Esophagus squamous epithelium (tissue), 5 donors: ENCODE results near the gene HS1BP3. TPM values are rescaled to one million over a fixed set of nuclear protein-coding genes. Genes with fewer than 3 reads are reported as not detected.

ENCODE experiments used
- DNase-seq: peaks from one replicate; lab custom pipeline; 2025; lab: John Stamatoyannopoulos, UW
- H3K27ac ChIP-seq, 4 donors: fragments of 200-600 bp; sonication (generic); one replicate each; pipeline ENCODE4 v1.5.1; 2016 to 2019; ENCODE audit warnings: mild to moderate bottlenecking in 1 of 4
- H3K27me3 ChIP-seq, 4 donors: fragments of 200-600 bp; sonication (generic); 1 replicate in 3 of 4; 2 replicates in 1 of 4; pipeline versions ENCODE4 v1.5.1 to v1.6.0; 2017 to 2021; ENCODE audit warnings: antibody characterized with exemption in 1 of 4
- H3K36me3 ChIP-seq, 3 donors: fragments of 200-600 bp; sonication (generic); one replicate each; pipeline ENCODE4 v1.5.1; 2016 to 2019
- H3K4me1 ChIP-seq, 3 donors: fragments of 200-600 bp; sonication (generic); one replicate each; pipeline ENCODE4 v1.5.1; 2017 to 2019
- H3K4me3 ChIP-seq, 4 donors: fragments of 200-600 bp; sonication (generic); 1 replicate in 3 of 4; 2 replicates in 1 of 4; pipeline ENCODE4 v1.5.1; 2016 to 2019; ENCODE audit warnings: mild to moderate bottlenecking in 2 of 4, moderate library complexity in 1 of 4
- H3K9me3 ChIP-seq, 3 donors: fragments of 200-600 bp; sonication (generic); one replicate each; pipeline ENCODE4 v1.5.1; 2016 to 2019
- POLR2A ChIP-seq, 4 donors: fragments of 450-650 bp; IDR thresholded peaks; one replicate each; pipeline ENCODE4 v1.6.1; 2017; ENCODE audit warnings: antibody characterized with exemption in 4 of 4, mild to moderate bottlenecking in 4 of 4, moderate library complexity in 3 of 4
- WGBS, 2 donors: methylation state at CpG; one replicate each; pipeline ENCODE4 v1.1.5; 2018; 5-methylcytosine and 5-hydroxymethylcytosine counted together
- intact Hi-C: fragments of 100-400 bp; cut with DNase I; formaldehyde crosslinking; loops from one replicate; pipeline ENCODE4 v1.15.0; 2022
- total RNA-seq, 4 donors: library from RNA; depleted of rRNA; stranded (reverse); fragments of >200 nt; gene quantifications; one replicate each; pipeline ENCODE4 v1.1.0, GENCODE V29; 2016
- TF ChIP-seq, protein P1 (sequence below), 6 experiments: fragments of 450-650 bp in 4 of 6; fragments of 200-600 bp in 2 of 6; sonication (generic) in 2 of 6; IDR thresholded peaks; one replicate each; pipeline ENCODE4 v1.5.1; 2016 to 2019; ENCODE audit warnings: antibody characterized with exemption in 6 of 6, mild to moderate bottlenecking in 4 of 6, moderate library complexity in 4 of 6
- donor health status: DM: yes; HTN: yes; CAD: no.

Gene HS1BP3
- total RNA-seq, 4 donors from 2014 or later: 7.9 to 22.1 (median 16.9) TPM

DNA sequence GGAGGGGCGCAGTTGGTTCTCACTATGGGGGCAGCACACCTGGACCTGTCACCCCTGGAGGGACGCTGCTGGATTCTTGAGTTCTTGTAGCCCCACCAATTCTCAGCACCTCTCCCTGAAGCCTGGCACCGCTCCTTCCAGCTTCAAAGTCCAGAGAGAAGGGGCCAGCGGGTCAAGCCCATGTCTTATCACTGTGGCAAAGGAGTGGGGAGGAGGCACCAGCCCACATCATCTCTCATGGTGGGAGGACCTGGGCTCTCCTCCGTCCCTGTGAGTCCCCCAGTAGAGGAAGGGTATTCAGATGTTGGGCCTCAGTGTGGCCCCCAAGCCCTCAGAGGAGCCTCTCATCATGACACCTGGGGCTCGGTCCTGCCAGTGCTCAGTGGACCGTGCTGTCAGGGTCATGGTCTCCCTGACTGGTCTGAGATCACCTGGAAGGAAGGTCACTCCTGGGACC, 67.4 kb downstream of the HS1BP3 start:
- peak overlapping the region in 3 of 4 donors; percentile 28 to 78 (median 66) for H3K27ac ChIP-seq
- H3K4me3 ChIP-seq: no peak overlapping the region
- no peaks in the 10 kb centered on the region for H3K36me3 ChIP-seq
- peaks cover 0 to 9% (median 7%) of the 10 kb centered on the region in 3 donors for H3K9me3 ChIP-seq
- intact Hi-C loops: no loop called here
- H3K27me3 ChIP-seq: no peaks in the 10 kb centered on the region
- TF ChIP-seq, protein P1, sequence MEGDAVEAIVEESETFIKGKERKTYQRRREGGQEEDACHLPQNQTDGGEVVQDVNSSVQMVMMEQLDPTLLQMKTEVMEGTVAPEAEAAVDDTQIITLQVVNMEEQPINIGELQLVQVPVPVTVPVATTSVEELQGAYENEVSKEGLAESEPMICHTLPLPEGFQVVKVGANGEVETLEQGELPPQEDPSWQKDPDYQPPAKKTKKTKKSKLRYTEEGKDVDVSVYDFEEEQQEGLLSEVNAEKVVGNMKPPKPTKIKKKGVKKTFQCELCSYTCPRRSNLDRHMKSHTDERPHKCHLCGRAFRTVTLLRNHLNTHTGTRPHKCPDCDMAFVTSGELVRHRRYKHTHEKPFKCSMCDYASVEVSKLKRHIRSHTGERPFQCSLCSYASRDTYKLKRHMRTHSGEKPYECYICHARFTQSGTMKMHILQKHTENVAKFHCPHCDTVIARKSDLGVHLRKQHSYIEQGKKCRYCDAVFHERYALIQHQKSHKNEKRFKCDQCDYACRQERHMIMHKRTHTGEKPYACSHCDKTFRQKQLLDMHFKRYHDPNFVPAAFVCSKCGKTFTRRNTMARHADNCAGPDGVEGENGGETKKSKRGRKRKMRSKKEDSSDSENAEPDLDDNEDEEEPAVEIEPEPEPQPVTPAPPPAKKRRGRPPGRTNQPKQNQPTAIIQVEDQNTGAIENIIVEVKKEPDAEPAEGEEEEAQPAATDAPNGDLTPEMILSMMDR (IDR thresholded peaks at IDR 0.05): no peak
- TF ChIP-seq POLR2A (IDR thresholded peaks at IDR 0.05): no peak
- no peak for DNase-seq
- peaks cover 2 to 48% (median 31%) of the 10 kb centered on the region in 3 donors for H3K4me1 ChIP-seq
- WGBS, 2 donors: 88% methylated on average over 4 of the region's 7 CpGs

DNA sequence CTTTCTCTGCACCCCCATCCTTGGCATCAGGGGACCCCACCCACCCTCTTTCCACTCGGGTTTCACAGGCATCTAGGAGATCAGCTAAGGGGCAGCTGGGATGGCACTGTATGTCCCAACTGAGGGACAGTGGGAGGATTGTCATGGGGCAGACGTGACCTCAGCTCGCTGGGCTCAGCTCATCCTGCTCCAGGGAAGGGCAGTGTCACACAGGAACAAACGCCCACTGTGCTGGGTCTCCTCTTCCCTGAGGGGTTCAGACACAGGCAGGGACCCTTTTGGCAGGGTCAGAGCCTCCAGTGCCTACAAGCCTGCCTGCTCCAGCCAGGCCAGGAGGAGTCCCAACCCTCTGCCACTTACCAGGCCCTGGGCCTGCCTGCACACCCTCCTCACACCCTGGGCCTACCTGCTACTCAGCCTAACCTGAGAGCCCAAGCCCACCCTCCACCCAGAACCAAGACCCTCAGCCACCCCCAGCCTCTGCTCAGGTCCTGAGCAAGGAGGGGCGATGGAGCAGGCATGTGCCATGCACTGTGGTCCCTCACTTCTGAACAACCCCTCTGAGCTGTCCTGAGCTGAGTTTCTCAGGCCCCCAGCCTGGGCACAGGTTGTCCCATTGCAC, 68.2 kb downstream of the HS1BP3 start:
- no peaks in the 10 kb centered on the region for H3K27me3 ChIP-seq
- H3K4me1 ChIP-seq: peaks cover 9 to 56% (median 39%) of the 10 kb centered on the region in 3 donors
- 60% methylated on average over 1 of the region's 5 CpGs; no CpG with 5 or more reads in 1 of the 2 donors for WGBS, 2 donors
- H3K4me3 ChIP-seq: no peak overlapping the region
- intact Hi-C loops: no loop called here
- peaks cover 0 to 9% (median 7%) of the 10 kb centered on the region in 3 donors for H3K9me3 ChIP-seq
- no peak for DNase-seq
- peak overlapping the region in 3 of 4 donors; percentile 7 to 66 (median 28) for H3K27ac ChIP-seq
- no peaks in the 10 kb centered on the region for H3K36me3 ChIP-seq
- TF ChIP-seq, protein P1 (IDR thresholded peaks at IDR 0.05): no peak
- no peak for TF ChIP-seq POLR2A (IDR thresholded peaks at IDR 0.05)

DNA sequence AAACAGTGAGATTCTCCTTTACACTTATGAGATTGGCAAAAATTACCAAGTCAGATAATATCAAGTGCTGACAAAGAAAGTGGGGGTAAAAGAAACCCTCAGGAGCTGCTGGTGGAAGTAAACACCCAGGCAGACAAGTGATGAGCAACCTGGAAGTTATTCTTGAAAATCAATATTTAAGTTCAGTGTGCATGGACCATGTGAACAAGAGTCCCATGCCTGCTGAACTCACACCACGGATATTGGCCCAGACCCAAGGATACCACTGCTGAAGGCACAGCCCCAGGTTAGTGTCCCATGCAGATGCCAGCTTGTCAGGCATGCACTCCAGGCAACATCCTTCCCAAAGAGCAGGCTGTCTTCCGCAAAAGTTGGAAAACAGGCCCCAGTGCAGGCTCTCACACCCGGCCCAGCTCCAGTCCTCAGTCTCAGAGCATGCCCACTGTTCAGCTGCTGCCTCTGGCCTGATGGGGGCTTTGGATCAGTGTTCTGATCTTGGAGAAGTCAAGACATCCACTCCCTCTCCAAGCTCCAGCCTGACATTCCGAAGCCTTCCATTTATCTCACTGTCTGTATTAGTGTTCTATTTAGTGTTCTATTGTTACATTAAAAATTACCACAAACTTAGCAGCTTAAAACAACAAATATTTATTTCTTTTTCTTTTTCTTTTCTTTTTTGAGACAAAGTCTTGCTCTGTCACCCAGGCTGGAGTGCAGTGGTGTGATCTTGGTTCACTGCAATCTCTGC, 70.0 kb downstream of the HS1BP3 start:
- DNase-seq: no peak
- H3K36me3 ChIP-seq: no peaks in the 10 kb centered on the region
- TF ChIP-seq POLR2A (IDR thresholded peaks at IDR 0.05): no peak
- TF ChIP-seq, protein P1 (IDR thresholded peaks at IDR 0.05): no peak
- H3K4me3 ChIP-seq: no peak overlapping the region
- peaks cover 0 to 9% (median 7%) of the 10 kb centered on the region in 3 donors for H3K9me3 ChIP-seq
- H3K4me1 ChIP-seq: peaks cover 13 to 67% (median 41%) of the 10 kb centered on the region in 3 donors
- no peaks in the 10 kb centered on the region for H3K27me3 ChIP-seq
- peak overlapping the region in 2 of 4 donors; percentile 23 to 82 for H3K27ac ChIP-seq
- intact Hi-C loops: no loop called here
- 79 to 90% methylated on average over 4 of the region's 4 CpGs for WGBS, 2 donors

DNA sequence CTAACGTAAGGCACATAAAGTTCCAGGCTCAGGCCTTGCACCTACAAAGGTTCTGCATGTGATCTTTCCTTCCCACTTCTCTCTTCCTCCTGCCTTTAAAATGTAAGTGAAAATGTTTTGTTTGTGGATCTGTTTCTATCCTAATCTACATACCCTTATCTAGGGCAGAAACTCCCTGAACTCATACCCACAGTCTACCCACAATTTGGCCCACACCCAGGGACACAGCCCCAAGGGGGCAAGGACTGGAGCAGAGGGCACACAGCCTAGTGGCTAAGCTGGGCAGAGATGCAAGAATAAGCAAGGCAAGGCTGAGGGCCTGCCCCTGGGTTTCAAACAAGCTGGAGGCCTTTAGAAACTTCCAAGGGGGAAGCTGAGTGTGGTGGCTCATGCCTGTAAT, 71.0 kb downstream of the HS1BP3 start:
- Histone ChIP-seq H3K4me1 (peaks cover 13 to 67% (median 36%) of the 10 kb centered on the region in 3 donors), H3K36me3 (no peaks in the 10 kb centered on the region), H3K4me3 (no peak overlapping the region), H3K27ac (peak overlapping the region; percentile 41 to 82 (median 74)), H3K9me3 (peaks cover 0 to 9% (median 7%) of the 10 kb centered on the region in 3 donors), H3K27me3 (no peaks in the 10 kb centered on the region)
- TF ChIP-seq POLR2A (IDR thresholded peaks at IDR 0.05): no peak
- TF ChIP-seq, protein P1 (IDR thresholded peaks at IDR 0.05): no peak
- intact Hi-C loops: no loop called here
- no peak for DNase-seq
- WGBS, 2 donors: 65 to 73% methylated on average over 1 of the region's 1 CpG
